IPS DF 4.7 (cell line): ENCODE results near the gene ACTRT1.

Experiments
- DNase-seq: peaks from one replicate; pipeline ENCODE4 v3.0.0-alpha.2; 2013; ENCODE audit warnings: low spot score; ENCODE audit errors: extremely low read depth

The ACTRT1 gene

GRCh38 chrX:128052303-128052702, at the start of gene ACTRT1:
Gene ACTRT1, minus strand, starts transcription at chrX:128052403. Its CDS starts 197 bp downstream, at chrX:128052206.
- no peak for DNase-seq

GRCh38 chrX:128078545-128078944, 26.3 kb upstream of the ACTRT1 start:
- DNase-seq = no peak

- DNase-seq = no peak
These were observed 5.2 kb upstream of the ACTRT1 start for GRCh38 chrX:128057421-128057820.

- no peak for DNase-seq
These were observed 677 bp downstream of the ACTRT1 start for GRCh38 chrX:128051526-128051925.

GRCh38 chrX:128035318-128035717, 16.9 kb downstream of the ACTRT1 start:
- no peak for DNase-seq

- no peak for DNase-seq
These were observed 30.6 kb downstream of the ACTRT1 start for GRCh38 chrX:128021566-128021965.

- DNase-seq = no peak
These were observed 31.5 kb downstream of the ACTRT1 start for GRCh38 chrX:128020701-128021100.

GRCh38 chrX:128019218-128019617, 33.0 kb downstream of the ACTRT1 start:
- no peak for DNase-seq

GRCh38 chrX:128012015-128012414, 40.2 kb downstream of the ACTRT1 start:
- no peak for DNase-seq

GRCh38 chrX:128007882-128008281, 44.3 kb downstream of the ACTRT1 start:
- no peak for DNase-seq
